Activated T-cell treated with anti-CD3 and anti-CD28 coated beads for 4 hours (primary cell): ENCODE results near the gene TRIB2.

ENCODE experiments used
- DNase-seq: peaks from one replicate; pipeline ENCODE4 v3.0.0-alpha.2; 2020

Gene TRIB2

DNA sequence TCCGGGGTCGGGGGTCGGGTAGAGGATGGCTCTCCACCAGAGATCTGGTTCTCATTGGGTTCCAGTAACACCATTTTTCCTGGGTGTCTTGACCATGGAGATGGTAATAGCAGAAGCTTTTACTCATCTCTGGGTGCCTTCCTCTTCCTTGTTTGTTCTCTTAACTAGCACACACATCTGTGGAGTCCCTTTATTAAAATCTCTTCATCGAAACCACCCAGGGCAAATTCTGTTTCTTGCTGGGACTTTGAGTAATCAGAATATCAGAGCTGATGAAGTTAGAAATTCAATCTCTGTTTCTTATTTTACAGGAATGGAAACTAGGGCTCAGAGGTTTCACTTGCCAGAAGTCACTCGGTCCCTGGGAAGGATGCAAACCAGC lies 15.0 kb upstream of the TRIB2 start:
- DNase-seq, result no peak

DNA sequence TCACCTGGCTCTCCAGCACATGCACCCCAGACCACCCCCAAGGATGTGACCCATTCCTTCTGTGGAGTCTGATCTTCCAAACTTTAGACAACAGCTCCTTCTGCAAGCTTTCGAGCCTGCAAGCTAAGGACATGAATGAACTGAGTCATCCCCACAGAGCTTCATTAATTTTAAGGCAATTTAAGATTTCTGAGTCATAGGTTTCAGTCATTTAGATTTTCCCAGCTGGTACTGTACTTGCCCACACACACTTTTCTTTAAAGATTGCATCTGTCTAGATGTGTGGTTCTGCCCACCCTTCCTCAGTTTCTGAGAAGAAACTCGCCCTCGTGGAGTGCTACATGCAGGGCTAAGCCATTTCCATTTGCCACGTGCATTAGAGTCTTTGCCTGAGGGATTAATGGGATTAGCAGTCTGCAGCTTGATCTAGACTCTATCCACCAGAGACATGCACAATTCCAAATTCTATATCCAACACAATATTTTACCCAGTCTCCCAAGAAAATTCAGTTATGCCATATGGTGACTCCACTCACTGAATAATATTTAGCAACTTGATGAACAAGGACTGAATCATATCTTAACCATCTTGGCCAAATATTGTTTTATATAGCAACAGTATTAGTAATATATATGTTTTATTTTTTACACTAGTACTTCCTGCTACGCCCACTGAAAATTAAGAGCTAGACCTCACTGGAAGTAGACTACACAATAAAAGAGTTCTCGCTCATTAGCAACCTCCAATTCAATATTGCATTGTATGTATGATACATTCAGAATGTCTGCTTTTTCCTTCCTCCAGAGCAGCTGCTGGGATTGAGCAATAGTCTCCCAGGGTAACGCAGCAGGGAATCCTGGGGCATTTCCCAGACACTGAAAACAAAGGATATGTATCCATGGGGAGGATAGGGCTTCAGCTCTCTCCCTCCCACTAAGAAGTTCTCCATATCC lies 14.3 kb upstream of the TRIB2 start:
- no peak for DNase-seq

DNA sequence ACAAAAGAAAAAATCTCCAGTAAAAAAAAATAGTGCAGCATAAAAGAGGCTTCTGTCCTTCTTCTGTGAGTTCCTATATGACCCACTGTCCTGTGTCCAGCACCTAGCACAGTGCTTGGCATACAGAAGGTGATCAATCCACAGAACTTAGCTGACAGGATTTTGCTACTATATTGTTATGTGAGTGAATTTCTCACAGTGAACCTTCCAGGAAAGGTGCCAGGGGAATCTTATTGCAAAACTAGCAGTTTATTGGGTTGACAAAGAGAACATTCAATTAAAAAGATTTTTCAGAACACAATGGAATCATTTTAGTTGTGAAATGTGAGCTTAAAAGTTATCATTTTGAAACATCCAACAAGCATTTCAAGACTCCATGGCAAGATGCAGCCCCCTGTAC lies 12.4 kb upstream of the TRIB2 start:
- DNase-seq, result no peak

DNA sequence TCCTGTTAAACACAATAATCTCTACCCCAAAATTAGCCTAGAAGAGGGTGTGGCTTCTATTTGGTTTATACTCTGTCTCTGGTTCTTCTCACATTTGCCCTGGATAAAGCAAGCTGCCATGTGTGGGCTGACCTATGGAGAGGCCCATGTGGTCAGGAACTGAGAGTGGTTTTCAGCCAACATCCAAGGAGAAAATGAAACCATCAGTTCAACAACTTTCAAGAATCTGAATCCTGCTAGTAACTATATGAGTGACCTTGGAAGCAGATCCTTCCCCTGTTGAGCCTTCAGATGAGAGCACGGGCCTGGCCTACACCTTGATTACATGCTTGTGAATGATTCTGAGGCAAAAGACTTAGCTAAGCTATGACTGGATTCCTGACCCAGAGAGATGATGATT lies 11.5 kb upstream of the TRIB2 start:
- no peak for DNase-seq

DNA sequence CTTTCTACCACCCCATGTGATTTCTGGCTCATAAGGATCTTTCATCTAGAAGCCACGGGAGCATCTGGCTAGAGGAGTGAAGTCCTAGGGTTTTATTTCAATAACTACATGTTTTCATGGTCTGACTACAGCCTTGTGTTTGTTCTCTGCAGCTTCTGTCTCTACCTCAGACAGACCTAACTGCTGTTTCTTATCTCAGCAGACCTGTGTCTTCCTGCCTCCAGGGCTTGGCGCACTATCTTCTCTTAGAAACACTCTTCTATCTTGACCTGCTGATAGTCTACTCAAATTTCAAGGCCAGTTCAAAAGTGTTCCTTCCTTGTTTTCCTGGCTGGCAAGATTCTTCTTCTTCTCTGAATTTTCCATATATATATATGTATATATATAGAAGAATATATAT lies 11.0 kb upstream of the TRIB2 start:
- no peak for DNase-seq

DNA sequence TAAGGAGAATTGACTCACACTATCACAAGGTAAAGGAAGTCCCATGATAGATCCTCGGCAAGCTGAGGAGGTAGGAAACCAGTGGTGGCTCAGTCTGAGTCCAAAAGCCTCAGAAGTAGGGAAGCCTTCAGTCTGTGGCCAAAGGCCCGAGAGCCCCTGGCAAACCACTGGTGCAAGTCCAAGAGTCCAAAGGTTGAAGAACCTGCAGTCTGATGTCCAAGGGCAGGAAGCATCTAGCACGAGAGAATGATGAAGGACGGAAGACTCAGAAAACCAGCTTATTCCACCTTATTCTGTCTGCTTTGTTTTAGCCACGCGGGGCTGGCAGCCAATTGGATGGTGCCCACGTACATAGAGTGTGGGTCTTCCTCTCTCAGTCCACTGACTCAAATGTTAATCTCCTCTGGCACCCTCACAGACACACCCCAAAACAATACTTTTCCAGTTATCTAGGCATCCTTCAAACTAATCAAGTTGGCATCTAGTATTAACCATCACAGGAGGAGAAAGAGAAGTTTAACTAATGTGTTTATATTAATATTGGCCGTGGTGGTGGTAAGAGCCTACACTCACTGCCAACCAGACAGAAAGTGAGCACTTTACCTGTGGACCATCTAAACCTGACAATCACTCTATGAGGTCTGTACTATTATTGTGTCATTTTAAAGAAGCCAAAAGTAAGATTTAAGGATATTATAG lies 8.1 kb upstream of the TRIB2 start:
- no peak for DNase-seq

DNA sequence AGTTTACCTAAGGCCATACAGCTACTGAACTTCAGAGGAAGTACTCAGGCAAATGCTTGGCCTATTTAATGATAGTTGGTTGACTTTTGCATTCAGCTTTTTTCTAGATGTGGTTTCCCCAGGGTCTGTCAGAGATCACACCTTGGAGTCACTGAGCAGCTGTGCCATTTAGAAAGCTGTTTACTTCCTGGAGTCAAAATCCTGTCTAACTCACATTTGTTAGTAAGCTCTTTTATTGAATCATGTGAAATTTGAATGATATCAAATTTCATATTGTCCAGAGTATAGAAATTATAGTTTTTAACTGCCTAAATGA lies 7.6 kb upstream of the TRIB2 start:
- no peak for DNase-seq

DNA sequence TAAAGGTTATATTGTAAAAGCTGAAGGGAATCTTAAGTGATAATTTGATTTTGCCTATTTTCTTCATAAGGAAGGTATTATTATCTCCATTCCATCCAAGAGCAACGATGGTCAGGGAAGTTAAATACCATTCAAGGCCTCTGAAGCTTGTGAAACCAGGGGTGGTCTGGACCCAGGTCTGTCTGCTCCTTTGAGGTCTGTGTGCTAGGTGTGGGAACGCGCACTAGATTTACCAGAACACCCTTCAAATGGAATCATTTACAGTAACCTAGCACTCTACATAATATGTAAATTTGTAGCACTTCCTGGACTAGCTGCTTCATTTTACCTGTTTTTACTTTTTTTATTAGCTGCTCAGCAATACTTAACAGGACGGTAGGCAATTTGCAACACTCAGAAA lies 6.4 kb upstream of the TRIB2 start:
- no peak for DNase-seq

DNA sequence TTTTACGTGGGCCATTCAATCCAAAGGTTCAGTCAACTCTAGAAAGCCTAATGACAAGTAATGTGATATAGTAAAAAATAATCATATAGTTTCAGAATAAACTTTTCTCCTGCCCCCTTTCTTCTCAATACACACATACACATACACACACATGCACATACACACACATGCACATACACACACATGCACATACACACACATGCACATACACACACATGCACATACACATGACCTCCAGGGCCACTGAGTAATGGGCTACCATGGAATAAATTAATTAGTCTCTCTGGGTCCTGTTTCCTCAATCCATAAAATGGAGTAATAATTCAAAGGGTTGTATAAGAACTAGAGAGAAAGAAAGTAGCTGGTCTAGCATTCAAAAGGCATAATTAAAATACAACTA lies 5.4 kb upstream of the TRIB2 start:
- no peak for DNase-seq

DNA sequence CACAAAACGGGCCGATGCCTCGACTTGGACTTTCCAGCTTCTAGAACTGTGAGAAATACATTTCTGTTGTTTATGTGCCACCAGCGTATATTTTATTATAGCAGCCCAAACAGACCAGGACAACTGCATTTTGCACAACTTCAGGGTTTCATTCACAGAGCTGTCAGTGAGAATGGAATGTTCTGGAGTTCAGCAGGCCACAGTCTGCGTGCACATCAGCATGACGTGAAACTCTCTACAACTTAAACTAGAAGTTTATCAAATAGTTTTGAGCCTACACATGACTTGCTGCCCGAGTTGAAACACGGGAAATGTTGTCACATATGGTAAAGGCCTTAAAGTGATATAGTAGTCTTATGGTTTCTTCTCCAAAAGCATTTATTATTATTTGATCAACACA lies 3.9 kb upstream of the TRIB2 start:
- DNase-seq, result no peak

DNA sequence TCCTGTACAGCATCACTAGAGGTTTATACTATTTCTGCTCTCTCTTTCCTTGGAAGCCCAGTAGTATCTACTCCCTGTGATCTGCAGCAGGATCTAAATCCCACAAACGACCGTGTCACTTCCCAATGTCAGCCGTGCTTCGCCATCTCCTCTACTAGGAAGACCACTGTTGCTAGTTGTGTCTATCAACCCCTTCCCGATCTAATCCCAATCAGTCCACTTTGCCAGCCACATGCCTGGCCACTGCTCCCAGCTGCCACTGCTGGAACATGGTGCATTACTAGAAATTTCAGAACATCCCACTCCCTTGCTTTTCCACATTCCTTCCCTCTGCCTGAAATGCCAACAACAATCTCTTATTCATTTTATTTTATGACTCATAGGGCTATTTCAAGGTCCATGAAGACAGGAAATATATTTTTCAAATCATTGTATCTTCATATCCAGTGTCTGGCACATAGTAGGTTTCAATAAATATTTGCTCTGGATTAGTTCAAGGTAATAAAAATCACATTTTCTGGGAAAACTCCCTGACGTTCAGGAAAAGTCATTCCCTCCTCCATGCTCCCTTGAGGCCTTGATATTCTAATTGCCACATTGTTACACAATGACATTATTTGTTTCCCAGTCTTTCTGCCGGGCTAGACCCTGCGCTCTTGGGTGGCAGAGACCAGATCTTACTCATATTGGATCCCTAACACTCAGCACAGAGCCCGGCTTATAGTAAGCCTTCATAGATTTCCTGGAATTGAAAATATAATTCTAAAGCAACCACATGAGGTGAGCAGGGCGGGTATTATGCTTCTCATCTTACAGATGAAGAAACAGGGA lies 2.1 kb upstream of the TRIB2 start:
- DNase-seq, result no peak

DNA sequence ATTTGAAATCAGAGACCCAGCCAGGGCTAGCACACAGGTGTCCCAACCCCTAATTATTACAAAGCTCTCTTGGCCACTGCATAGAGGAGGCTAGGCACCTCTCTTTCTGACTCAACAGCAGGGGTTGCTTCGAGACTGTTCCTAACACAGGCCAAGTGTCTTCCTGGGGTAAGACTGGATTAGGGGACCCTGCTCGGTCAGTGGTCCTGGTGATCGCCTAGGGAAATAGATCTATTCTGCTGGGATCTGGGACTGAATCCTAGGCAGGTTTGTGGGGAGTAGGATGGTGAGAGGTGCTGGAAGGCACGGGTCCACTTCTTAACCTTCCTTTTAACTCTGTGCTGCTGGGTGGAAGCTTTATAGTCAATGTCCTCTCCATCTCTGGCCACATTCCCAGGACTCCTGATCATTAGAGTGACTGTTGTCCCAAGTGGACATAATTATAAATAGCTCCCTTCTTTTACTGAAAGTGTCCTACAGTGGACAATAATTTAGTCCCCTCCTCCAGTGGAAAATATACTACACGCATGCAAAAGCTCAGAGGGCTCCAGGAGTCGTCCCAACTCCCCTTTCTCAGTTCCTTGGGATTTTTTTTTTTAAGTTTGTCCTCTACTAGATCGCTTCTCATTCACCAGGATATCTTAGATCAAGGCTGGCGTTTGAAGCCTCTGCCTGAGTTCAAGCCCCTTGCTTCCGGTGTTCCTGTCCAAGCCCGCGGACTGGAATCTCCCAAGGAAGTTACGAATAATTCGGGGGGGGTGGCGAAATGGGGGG lies 1.3 kb upstream of the TRIB2 start:
- no peak for DNase-seq

DNA sequence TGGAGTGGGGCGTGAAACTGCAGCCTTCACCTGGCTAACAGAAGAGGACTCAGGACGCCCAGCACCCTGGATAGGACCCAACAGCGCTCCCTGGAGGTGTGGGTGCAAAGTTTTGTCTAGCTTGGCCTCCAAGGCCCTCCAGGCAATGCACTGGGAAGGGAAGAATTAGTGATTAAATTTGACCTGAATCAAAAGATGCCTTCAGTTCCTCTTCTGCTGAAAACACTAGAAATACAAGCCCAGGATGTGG lies 779 bp upstream of the TRIB2 start:
- peak; percentile 77 for DNase-seq

DNA sequence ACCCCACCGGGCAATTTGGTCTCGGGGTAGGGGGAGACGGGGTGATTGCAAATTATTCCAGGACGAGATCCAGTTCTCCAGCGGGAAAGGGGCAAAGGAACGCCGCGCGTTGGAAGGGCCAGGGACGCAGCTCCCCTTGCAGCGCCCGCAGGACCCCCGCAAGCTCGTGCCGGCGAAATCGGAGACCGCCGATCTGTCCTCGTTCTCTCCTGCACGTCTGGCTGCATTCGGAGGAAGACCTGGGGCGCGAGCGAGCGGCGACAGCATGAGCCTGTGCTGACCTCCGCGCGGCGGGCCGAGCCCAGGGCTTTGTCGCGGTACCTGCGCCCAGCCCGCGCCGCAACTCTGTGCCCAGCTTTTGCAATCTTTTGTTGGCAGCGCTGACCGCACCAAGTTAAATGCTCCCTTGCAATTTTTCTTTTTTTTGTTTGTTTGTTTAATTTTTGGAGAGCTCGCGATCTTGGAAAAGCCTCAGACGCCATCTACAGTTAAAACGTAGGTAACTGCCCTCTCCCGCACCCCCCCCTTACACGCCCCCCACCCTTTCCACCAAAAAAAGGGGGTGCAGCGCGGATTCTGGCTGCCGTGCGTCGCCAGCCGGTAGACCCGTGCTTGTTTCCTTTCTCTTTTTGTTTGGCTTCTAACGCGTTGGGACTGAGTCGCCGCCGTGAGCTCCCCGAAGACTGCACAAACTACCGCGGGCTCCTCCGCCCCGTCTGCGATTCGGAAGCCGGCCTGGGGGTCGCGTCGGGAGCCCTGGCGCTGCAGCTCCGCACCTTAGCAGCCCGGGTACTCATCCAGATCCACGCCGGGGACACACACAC lies 667 bp downstream of the TRIB2 start:
- peak; percentile 33 for DNase-seq

DNA sequence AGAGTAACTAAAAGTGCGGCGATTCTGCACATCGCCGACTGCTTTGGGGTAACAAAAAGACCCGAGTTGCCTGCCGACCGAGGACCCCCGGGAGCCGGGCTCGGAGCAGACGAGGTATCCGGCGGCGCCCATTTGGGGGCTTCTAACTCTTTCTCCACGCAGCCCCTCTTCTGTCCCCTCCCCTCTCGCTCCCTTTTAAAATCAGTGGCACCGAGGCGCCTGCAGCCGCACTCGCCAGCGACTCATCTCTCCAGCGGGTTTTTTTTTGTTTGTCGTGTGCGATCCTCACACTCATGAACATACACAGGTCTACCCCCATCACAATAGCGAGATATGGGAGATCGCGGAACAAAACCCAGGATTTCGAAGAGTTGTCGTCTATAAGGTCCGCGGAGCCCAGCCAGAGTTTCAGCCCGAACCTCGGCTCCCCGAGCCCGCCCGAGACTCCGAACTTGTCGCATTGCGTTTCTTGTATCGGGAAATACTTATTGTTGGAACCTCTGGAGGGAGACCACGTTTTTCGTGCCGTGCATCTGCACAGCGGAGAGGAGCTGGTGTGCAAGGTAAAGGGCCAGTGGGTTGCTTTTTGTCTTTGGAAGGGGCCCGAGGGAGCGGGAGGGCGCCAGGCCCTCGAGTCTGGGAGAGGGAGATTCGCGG lies 1.4 kb downstream of the TRIB2 start:
- no peak for DNase-seq

DNA sequence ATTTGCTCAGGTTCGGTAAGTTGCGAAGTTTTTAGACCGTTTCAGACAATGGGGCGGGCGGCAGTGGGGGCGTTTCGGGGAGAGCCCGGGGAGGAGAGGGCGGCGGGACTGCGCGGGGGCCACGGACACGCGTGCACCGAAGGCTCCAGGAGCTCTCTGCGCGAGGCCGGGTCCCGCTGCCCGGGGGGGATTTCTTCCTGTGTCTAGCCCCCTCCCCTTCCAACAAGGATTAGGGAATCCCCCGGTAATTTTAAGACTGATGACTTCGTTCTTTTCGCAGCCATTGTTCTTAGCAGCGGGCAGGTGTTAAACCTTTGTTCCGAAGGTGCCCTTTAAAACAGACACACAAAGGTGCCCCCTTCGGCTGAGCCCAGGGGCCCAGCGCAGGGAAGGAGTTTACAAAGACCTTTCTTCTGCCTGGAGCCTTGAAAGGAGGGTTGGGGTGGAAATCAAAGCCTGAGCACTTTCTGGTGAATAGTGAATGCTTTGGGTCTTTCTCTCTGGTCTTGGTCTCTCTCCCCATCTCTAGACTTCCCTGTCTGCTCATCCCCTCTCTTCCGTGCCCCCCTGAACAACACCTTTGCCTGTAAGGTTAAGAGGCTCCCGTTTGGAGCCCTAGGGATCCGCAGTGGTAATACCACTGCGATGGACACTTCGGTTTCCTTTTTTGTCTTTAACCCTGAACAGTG lies 2.1 kb downstream of the TRIB2 start:
- DNase-seq, result peak; percentile 46

DNA sequence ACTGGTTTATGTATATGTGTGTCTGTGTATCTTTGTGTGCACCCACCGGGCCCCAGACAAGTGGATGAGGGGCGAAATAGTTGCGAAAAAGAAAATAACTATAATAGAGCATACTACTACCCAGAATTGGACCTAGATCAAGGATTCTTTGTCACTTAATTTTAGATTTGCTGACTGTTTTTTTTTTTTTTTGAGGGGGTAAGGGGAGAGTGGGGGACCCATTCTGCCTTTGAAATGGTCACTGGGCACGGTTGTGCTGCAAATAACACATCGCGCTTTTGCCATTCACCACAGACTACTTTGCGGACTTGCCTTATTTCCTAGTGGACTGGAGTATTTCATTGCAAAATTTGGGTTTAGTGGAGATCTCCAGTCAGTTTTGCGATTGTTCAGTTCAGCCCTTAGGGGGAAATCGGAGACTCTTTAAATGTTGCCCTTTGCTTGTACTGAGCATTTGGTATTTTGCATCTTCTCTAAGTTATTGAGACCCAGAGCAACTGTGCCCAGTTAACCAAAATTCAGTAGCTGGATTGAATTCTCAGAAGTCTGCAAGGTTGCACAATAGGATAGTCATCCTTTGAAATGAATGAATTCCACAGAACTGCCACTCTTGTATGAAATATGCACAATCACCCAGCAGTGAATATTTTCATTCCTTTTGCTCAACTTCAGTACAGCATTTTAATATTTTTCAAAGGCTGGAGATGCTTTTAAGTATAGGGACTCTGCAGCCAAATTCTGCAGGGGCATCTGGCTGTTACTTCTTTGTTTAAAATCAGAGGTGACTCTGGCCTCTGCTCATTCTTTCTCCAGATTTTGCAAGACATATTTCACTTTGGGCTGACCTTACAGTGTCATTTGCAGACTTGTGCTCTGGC lies 2.9 kb downstream of the TRIB2 start:
- no peak for DNase-seq

DNA sequence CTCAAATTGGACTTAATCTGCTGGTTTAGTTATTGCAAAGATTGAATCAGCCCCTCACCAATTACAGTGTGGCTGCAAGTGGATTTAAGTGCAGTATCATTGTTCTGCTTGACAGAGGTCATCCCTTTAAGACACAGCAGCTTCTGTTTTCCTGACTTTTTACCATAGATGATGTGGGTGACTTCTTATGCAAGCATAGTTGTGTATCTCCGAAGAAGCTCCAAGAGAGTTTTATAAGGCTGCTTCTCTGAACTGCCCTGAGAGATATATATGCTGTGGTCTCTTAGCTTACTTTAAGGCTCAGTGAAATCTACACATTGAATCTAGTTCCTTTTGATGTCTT lies 3.5 kb downstream of the TRIB2 start:
- no peak for DNase-seq

DNA sequence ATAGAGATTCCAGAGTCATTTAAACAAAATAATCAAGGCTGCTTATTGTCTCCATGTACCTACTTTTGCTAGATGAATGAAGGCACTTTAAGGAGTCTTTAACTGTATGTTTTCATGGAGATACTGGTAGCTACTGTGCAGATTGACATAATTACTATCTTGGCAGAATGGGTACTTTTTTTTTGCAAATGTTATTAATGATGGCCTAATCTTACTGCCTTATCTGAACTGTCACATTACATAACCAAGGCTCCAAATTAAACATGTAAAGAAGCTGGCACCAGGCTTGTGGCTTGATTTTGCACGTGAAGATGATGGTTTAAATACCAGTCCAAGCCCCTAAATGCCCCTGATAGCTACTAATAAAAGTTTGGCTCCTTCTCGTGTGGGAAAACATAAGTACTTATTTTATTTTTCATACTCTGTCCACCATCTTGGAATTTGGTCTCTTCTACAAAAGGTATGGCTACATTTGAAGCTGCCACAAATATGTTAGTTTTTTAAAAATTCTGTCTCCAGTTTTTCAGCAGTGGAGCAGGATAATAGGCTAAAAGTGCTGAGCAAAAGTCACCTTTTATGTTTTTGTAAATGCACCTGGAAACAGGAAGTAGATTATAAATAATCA lies 4.1 kb downstream of the TRIB2 start:
- no peak for DNase-seq
